HG03457 (cell line): ENCODE measurements around the gene OR10J5.
A peak's percentile ranks its signal among the peaks of the same experiment; 100 is the strongest.
"Not testable (repeated sequence)": the region's sequence is repeated elsewhere in the genome, so short reads cannot be mapped to it uniquely, and the experiment has no call there.

ENCODE experiments used
- ATAC-seq: cut with Tn5 transposase; IDR thresholded peaks from one replicate; pipeline ENCODE4 v1.9.1; 2021; ENCODE audit warnings: moderate number of reproducible peaks; ENCODE audit not compliant: unreplicated experiment

The OR10J5 gene, protein sequence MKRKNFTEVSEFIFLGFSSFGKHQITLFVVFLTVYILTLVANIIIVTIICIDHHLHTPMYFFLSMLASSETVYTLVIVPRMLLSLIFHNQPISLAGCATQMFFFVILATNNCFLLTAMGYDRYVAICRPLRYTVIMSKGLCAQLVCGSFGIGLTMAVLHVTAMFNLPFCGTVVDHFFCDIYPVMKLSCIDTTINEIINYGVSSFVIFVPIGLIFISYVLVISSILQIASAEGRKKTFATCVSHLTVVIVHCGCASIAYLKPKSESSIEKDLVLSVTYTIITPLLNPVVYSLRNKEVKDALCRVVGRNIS

DNA sequence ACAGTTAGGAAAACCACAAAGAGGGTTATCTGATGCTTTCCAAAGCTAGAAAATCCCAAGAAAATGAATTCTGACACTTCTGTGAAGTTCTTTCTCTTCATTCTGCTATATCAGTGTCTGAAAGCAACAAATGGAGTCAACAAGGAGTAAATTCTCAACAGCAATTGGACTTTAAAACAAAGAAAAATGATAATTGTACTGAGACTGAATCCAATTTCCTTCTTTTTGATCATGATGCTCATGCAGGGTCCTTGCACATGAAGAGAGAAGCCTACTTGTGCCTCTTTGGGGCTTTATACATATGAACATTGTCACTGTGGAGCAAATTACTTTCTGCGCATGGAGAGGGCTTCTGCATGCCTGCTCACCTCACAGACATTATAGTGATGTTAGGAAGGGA lies at the start of gene OR10J5:
TSS of gene OR10J5 (minus strand) at position 101 of the 400 bp plus-strand sequence. CDS start at position 101, 0 bp downstream.
- ATAC-seq = no peak

DNA sequence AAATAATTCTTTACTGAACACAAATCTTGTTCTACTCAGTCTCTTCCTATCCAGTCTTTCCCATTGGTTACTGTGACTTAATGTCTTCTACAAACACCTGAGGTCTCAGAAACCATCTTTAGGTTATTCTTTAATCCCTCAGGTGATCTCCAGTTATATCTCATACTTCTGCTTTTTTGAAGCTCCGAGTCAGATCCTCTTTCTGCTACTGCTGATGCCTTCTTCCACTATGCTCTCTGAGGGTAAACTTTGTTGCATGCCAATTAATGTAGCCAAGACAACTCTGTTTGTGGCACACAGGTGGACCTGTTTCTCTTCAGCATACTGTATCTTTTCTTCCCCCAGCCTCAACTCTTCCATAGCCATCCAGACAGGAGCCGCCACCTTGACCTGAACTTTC lies 48.7 kb upstream of the OR10J5 start:
- no peak for ATAC-seq

DNA sequence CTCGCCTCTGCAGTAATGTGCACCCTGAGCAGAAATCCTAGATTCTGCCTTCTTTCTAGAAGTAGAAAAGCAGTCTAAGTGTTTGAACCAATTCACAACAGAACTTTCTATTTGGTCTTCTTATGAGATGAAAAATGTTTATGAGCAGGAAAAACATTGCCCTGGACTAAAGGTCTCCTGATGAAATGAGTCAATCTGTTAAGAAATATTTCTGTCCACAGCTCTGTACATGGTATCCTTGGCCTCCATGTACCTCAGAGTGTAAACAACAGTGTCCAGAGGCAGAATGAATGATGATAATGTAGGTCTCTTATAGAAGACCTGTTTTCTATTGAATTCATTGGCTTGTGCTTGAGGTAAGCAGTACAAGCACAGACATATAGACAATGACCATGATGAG lies 45.6 kb upstream of the OR10J5 start:
- ATAC-seq = no peak

DNA sequence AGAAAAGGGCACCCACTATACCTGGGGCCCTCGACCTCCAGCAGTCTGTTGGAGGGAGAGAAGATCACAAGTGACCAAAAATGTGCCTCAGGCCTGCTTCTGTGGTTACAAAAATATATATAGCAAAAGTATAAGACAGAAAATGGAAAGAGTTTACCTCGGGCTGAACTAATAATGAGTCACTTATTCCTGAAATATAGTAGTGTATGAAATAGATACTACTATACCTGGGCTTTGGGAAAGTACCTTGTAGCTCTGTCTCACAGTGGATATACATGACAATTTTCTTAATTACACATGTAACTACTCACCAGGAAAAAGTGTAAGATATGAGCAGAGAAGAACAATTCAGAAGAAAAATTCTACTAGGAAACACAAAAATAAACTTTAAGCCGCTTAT lies 44.5 kb upstream of the OR10J5 start:
- ATAC-seq = peak; percentile 61

DNA sequence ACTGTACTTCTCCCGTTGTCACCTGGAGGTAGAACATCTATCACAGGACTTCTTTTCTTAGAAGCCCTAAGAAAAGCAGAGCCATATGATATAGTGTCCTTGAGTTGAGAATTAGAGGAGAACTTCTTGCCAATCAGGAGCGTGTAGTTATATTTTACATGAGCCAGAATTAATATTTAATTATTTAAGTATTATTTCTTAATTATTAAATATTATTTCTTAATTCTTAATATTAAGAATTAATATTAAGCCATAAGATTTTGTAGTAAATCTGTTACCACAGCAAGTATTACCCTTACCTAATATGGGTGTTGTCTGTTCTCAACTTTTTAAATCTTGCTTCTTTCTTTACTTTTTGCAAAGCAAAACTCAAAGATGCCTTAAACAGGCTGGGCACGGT lies 41.6 kb upstream of the OR10J5 start:
- ATAC-seq = no peak

DNA sequence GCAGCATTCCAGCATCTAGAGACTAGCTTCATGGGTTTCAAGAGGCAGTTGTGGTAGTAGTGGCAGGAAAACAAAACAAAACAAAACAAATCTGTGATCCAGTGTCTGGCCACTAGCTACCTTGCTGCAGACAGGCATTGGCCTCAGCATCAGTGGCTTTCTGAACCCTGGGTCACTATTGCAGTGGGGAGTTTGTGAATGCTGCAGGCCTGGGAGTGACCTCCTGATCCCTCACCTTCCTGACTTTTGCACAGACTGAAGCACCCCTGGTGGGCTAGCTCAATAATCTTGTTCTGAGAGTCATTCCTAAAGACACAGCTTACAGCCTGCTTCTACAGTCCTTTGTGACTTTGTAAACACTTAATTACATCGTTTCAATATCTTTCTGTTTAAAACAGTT lies 26.9 kb upstream of the OR10J5 start:
- ATAC-seq = no peak

DNA sequence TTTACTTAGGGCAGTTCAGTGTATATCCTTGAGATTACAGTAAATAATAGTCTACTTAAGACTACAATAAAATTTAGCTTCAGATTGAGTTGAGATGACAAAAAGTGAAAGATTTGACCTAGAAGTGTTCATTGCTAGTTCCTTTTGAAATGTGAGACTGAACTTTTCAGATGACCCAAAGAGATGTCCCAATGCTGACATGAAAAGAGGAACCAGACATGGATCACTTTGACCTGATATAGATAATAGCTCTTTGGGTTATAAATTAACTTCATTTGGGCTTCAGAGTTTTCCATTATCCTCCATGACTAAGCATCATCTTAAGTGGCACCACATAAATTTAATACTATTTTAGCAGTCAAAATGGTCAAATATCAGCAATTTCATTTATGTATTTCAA lies 25.7 kb upstream of the OR10J5 start:
- no peak for ATAC-seq

DNA sequence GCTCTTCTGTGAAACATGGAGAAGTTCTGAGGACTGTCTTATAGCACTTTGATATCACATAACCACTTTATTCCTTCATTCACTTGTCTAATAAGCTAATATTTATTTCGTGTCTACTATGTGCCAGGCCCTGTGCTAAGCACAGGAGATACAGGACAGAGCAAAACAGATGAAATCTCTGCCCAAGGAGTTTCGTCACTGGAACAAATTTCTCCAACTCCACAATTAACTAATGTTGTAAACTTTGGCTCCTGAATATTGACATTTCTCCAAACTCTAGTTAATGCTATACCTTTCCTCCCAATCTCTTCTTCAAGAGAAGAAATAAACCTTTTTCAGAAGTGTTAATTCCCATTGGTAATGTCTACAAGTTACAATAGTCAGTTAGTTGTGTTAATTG lies 24.8 kb upstream of the OR10J5 start:
- no peak for ATAC-seq

DNA sequence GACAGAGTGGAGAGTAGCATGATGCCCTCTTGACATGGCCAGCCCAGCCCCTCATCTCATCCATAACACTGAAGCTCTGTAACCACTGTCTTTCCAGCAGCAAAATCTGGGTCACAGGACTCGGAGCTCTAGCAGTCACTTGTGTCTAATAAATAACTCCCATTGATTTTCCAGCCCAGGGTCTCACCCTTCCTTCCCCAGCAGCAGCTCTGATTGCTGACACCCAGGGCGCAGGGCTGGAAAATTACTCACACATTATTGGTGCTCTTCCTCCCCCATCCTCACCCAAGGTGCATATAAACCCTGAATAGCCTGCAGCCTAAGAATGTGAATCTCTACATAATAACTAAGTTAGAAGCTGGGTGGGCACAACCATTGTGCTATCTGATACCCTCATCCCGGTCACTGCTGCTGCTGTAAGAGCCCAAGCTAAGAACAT lies 21.1 kb upstream of the OR10J5 start:
- ATAC-seq = no peak

DNA sequence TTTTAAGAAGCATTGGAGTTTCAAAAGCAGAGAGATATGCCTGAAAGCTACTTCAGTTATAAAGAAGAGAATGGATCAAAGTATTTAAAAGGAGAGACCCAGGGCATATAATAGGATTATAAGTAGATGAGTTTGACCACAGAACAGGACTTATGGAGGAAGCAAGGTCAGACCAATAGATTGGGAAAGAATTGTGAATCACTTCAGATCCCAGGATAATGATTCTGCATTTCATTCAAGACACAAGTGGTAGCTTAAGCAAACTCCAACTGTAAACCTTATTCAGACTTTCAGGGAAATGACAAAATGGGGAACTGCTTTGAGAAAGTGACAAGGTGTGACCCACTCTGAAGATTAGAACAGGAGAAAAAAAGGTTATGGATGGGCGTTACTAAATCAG lies 18.9 kb upstream of the OR10J5 start:
- ATAC-seq = no peak

DNA sequence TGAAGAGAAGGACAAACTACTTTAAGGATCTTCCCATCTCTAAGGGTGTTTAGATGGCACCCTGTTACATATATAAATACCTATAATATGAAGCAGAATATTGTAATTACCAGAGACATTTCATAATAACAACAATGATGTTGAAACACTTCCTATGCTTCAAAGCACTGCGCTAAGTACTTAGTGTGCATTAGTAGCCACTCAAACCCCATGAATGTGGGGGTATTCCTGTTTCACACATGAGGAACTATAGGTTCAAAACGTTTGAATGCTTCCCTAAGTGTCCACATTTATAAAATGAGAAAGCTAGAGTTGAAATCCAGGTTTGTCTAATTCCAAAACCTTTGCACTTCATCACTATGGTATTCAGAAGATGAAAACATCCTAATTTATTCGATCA lies 18.5 kb upstream of the OR10J5 start:
- no peak for ATAC-seq

DNA sequence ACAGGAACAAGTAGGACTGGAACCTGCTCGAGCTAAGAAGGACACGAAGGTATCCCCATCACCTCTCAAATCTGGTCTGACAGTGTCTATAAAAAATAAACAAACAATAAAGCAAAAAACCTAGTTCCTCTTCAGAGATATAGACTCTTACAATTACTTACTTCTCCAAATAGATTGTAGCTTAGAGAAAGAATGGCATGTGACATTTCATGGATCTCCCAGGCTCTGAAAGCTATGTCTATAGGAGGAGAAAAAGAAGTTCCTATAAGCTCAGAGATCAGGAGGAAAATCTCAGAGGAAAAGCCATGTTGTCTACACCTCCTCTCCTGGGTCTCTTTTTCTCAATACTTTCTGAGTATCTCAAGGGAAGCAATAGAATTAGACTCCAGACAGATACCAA lies 12.3 kb upstream of the OR10J5 start:
- ATAC-seq = no peak

GRCh38 chr1:159532922-159533321 lies 2.9 kb downstream of the OR10J5 start:
- ATAC-seq = no peak

GRCh38 chr1:159524792-159525191 lies 11.0 kb downstream of the OR10J5 start:
- not testable (repeated sequence) for ATAC-seq

- ATAC-seq = no peak
These were observed 25.6 kb downstream of the OR10J5 start for GRCh38 chr1:159510229-159510541.

GRCh38 chr1:159509440-159510228 lies 26.2 kb downstream of the OR10J5 start:
- no peak for ATAC-seq

DNA sequence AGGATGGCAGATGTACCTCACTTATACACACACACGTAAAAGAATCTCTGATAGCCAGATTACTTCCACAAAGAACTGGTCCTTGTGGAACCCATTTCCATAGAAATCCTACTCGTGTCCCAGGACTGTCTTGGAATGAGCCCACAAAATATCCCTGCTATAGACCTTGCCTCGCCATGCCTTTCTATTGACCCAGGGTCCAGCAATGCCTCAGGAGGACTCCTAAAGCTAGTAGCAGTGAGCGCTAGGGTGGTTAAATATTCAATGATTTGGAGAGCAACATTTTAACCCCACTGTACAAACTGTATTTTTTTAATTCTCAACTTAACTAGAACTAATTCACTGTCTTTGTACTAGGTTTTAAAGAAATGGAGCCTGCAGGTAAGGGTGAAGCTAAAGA lies 26.9 kb downstream of the OR10J5 start:
- no peak for ATAC-seq

DNA sequence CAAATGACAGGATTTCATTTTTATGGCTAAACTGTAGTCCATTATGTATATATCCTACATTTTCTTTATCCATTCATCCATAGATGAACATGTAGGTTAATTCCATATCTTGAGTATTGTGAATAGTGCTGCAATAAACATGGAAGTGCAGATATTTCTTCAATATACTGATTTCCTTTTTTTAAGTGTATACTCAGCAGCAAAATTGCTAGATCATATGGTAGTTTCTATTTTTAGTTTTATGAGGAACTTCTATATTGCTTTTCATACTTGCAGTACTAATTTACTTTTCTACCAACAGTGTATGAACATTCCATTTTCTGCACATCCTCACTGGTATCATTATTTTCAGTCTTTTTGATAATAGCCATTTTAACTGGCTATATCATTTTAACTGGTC lies 30.1 kb downstream of the OR10J5 start:
- ATAC-seq = no peak

- ATAC-seq = no peak
These were observed 34.7 kb downstream of the OR10J5 start for GRCh38 chr1:159501082-159501481.

- ATAC-seq = not testable (repeated sequence)
These were observed 41.1 kb downstream of the OR10J5 start for GRCh38 chr1:159494513-159495210.

GRCh38 chr1:159493354-159493753 lies 42.5 kb downstream of the OR10J5 start:
- ATAC-seq = no peak
